Glomerular endothelial cell (primary cell): ENCODE measurements around the gene PSMC3. TPM values are rescaled to one million over a fixed set of nuclear protein-coding genes. Genes with fewer than 3 reads are reported as not detected.
A peak's percentile ranks its signal among the peaks of the same experiment; 100 is the strongest.

Source experiments
- DNase-seq: peaks from one replicate; pipeline ENCODE4 v3.0.0-alpha.2; 2011; ENCODE audit warnings: low read depth, low spot score; ENCODE audit errors: extremely low read depth
- total RNA-seq: library from RNA; depleted of rRNA; stranded (reverse); fragments of >200 nt; gene quantifications from 2 replicates; pipeline ENCODE4 v1.2.3, GENCODE V29; 2015

PSMC3 gene
- total RNA-seq = 143 and 156 TPM in 2 replicates

- peak; percentile 63 for DNase-seq
These were observed at the start of gene PSMC3 for GRCh38 chr11:47426062-47426956. Gene PSMC3 (minus strand): TSS chr11:47426439. CDS start chr11:47426279, 160 bp downstream.

- DNase-seq = no peak
These were observed 44.4 kb upstream of the PSMC3 start for GRCh38 chr11:47470671-47471070.

GRCh38 chr11:47469361-47470179 lies 43.3 kb upstream of the PSMC3 start:
- DNase-seq = no peak

- DNase-seq = no peak
These were observed 42.5 kb upstream of the PSMC3 start for GRCh38 chr11:47468598-47469214.

GRCh38 chr11:47467357-47467756 lies 41.1 kb upstream of the PSMC3 start:
- no peak for DNase-seq

GRCh38 chr11:47466701-47467250 lies 40.5 kb upstream of the PSMC3 start:
- DNase-seq = no peak

GRCh38 chr11:47466201-47466600 lies 40.0 kb upstream of the PSMC3 start:
- DNase-seq = peak; percentile 22

- DNase-seq = no peak
These were observed 38.2 kb upstream of the PSMC3 start for GRCh38 chr11:47464483-47464882.

GRCh38 chr11:47461876-47462275 lies 35.6 kb upstream of the PSMC3 start:
- no peak for DNase-seq

- DNase-seq = no peak
These were observed 34.5 kb upstream of the PSMC3 start for GRCh38 chr11:47460571-47461235.

GRCh38 chr11:47454258-47454671 lies 28.0 kb upstream of the PSMC3 start:
- peak; percentile 54 for DNase-seq

GRCh38 chr11:47453365-47453764 lies 27.1 kb upstream of the PSMC3 start:
- DNase-seq = no peak

GRCh38 chr11:47451990-47452389 lies 25.8 kb upstream of the PSMC3 start:
- DNase-seq = no peak

GRCh38 chr11:47451436-47451835 lies 25.2 kb upstream of the PSMC3 start:
- no peak for DNase-seq

- DNase-seq = no peak
These were observed 23.3 kb upstream of the PSMC3 start for GRCh38 chr11:47449541-47449940.

GRCh38 chr11:47448566-47449427 lies 22.6 kb upstream of the PSMC3 start, which contains the start of gene RAPSN:
Gene RAPSN (minus strand): TSS chr11:47449136. CDS start chr11:47448964, 172 bp downstream.
- DNase-seq = no peak

GRCh38 chr11:47447906-47448305 lies 21.7 kb upstream of the PSMC3 start:
- no peak for DNase-seq

GRCh38 chr11:47446833-47447232 lies 20.6 kb upstream of the PSMC3 start:
- DNase-seq = no peak

GRCh38 chr11:47445840-47446239 lies 19.6 kb upstream of the PSMC3 start:
- DNase-seq = no peak
